Fibroblast of lung (primary cell): ENCODE results near the gene PCSK2. TPM values are rescaled to one million over a fixed set of nuclear protein-coding genes. Genes with fewer than 3 reads are reported as not detected.

ENCODE experiments used
- DNase-seq, 2 donors: peaks; one replicate each; pipeline versions ENCODE4 v3.0.0 to v3.0.0-alpha.2; 2010; ENCODE audit warnings: low read depth in 2 of 2
- H2AFZ ChIP-seq: 2 replicates; pipeline ENCODE4 v1.5.1; 2012; ENCODE audit warnings: low read length, control low read depth, inconsistent platforms
- H3K27ac ChIP-seq: 2 replicates; pipeline ENCODE4 v1.5.1; 2011; ENCODE audit warnings: low read length, control low read depth; ENCODE audit not compliant: insufficient read depth
- H3K27me3 ChIP-seq: 2 replicates; pipeline ENCODE4 v1.5.1; 2011; ENCODE audit warnings: mild to moderate bottlenecking, low read length; ENCODE audit not compliant: control insufficient read depth, insufficient read depth
- H3K36me3 ChIP-seq: 2 replicates; pipeline ENCODE4 v1.5.1; 2011; ENCODE audit warnings: low read length; ENCODE audit not compliant: control insufficient read depth, insufficient read depth
- H3K4me1 ChIP-seq: 2 replicates; pipeline ENCODE4 v1.5.1; 2011; ENCODE audit warnings: low read length; ENCODE audit not compliant: control insufficient read depth, insufficient read depth; ENCODE audit errors: extremely low read depth
- H3K4me2 ChIP-seq: 2 replicates; pipeline ENCODE4 v1.5.1; 2011; ENCODE audit warnings: low read length, control low read depth; ENCODE audit not compliant: insufficient read depth; ENCODE audit errors: extremely low read depth
- H3K4me3 ChIP-seq, 4 experiments: fragments of 200-600 bp in 1 of 4; sonication (generic) in 1 of 4; replicated peaks in 1 of 4; 2 replicates each; pipeline ENCODE4 v1.5.1; 2011 to 2016; ENCODE audit warnings: low read length in 4 of 4, low read depth in 3 of 4, mild to moderate bottlenecking in 3 of 4, control low read depth in 2 of 4, inconsistent platforms in 1 of 4, mixed read lengths in 1 of 4; ENCODE audit not compliant: insufficient read depth in 1 of 4; ENCODE audit errors: control extremely low read depth in 1 of 4
- H3K79me2 ChIP-seq: 2 replicates; pipeline ENCODE4 v1.5.1; 2012; ENCODE audit warnings: mild to moderate bottlenecking, low read length, inconsistent platforms; ENCODE audit not compliant: control insufficient read depth, insufficient read depth
- H3K9ac ChIP-seq: 2 replicates; pipeline ENCODE4 v1.5.1; 2011; ENCODE audit warnings: mild to moderate bottlenecking, low read length, control low read depth; ENCODE audit not compliant: insufficient read depth
- H3K9me3 ChIP-seq: 2 replicates; pipeline ENCODE4 v1.5.1; 2012; ENCODE audit warnings: low read depth, low read length; ENCODE audit not compliant: control insufficient read depth, insufficient read depth
- H4K20me1 ChIP-seq: 2 replicates; pipeline ENCODE4 v1.5.1; 2011; ENCODE audit warnings: low read length; ENCODE audit not compliant: control insufficient read depth, insufficient read depth; ENCODE audit errors: extremely low read depth
- CTCF ChIP-seq, 2 donors: IDR thresholded peaks in 1 of 2; conservative IDR thresholded peaks in 1 of 2; 1 replicate in 1 of 2; 2 replicates in 1 of 2; pipeline ENCODE4 v1.5.1; 2011 to 2012; ENCODE audit warnings: low read length in 2 of 2, control low read depth in 1 of 2, inconsistent platforms in 1 of 2, low read depth in 1 of 2, mild to moderate bottlenecking in 1 of 2
- EZH2 ChIP-seq: IDR thresholded peaks from 2 replicates; pipeline ENCODE4 v1.5.1; 2012; ENCODE audit warnings: low read length, control low read depth, mild to moderate bottlenecking; ENCODE audit errors: missing control alignments
- polyA plus RNA-seq, 2 donors: library from polyadenylated mRNA; depleted of rRNA in 1 of 2; stranded (reverse) in 1 of 2; unstranded in 1 of 2; fragments of >200 nt; gene quantifications; 2 replicates each; pipeline ENCODE4 v1.2.1, GENCODE V29; 2011 to 2012; ENCODE audit warnings: missing spikeins in 1 of 2
- total RNA-seq: library from RNA; depleted of rRNA; stranded (reverse); fragments of >200 nt; gene quantifications from 2 replicates; pipeline ENCODE4 v1.2.1, GENCODE V29; 2014

Gene PCSK2
- total and polyA plus RNA-seq, 2 donors (not counting 1 experiment from before 2014, with no cell fraction given): under 0.01 to 1.2 TPM

DNA sequence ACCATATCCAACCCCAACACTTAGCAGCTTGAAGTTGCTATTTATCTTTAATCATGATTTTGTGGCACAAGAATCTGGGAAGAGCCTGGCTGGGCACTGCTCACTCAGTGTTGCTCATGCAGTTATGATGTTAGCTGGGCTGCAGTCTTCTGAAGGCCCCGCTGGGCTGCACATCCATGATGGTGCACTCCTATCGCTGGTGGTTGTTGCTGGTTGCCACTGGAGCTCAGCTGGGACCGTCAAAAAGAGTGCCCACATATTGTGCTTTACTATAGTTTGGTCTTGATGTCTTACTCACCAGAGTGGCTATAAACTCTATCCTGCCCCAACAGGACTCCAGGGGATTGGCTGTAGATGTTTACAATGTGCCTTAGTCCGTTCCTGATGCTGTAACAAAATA lies 137.8 kb downstream of the PCSK2 start:
- DNase-seq: no peak
- Histone ChIP-seq H4K20me1 (no peaks in the 10 kb centered on the region), H2AFZ (no peak overlapping the region), H3K36me3 (no peaks in the 10 kb centered on the region), H3K27ac (no peak overlapping the region), H3K9ac (no peak overlapping the region), H3K4me1 (no peaks in the 10 kb centered on the region), H3K4me2 (no peak overlapping the region), H3K4me3 (no peak overlapping the region), H3K27me3 (no peaks in the 10 kb centered on the region), H3K9me3 (no peaks in the 10 kb centered on the region), H3K79me2 (no peaks in the 10 kb centered on the region)
- TF ChIP-seq EZH2 (no peak), CTCF (conservative IDR thresholded peaks at IDR 0.05 in 1 of 2, IDR thresholded peaks at IDR 0.05 in 1 of 2; ENCODE audit: low read depth in 1 of 2, low read length in 2 of 2) (no peak)

GRCh38 chr20:17365831-17366230 lies 139.0 kb downstream of the PCSK2 start:
- H3K4me2 ChIP-seq: no peak overlapping the region
- H3K9me3 ChIP-seq: no peaks in the 10 kb centered on the region
- no peak overlapping the region for H3K4me3 ChIP-seq
- H2AFZ ChIP-seq: no peak overlapping the region
- no peak for TF ChIP-seq CTCF (conservative IDR thresholded peaks at IDR 0.05 in 1 of 2, IDR thresholded peaks at IDR 0.05 in 1 of 2; ENCODE audit: low read depth in 1 of 2, low read length in 2 of 2)
- TF ChIP-seq EZH2: no peak
- H3K4me1 ChIP-seq: no peaks in the 10 kb centered on the region
- no peaks in the 10 kb centered on the region for H3K36me3 ChIP-seq
- H3K27ac ChIP-seq: no peak overlapping the region
- no peak for DNase-seq
- H3K79me2 ChIP-seq: no peaks in the 10 kb centered on the region
- no peaks in the 10 kb centered on the region for H4K20me1 ChIP-seq
- no peaks in the 10 kb centered on the region for H3K27me3 ChIP-seq
- no peak overlapping the region for H3K9ac ChIP-seq

GRCh38 chr20:17369506-17369905 lies 142.7 kb downstream of the PCSK2 start:
- H3K27ac ChIP-seq: no peak overlapping the region
- no peaks in the 10 kb centered on the region for H3K4me1 ChIP-seq
- no peak overlapping the region for H3K4me2 ChIP-seq
- H4K20me1 ChIP-seq: no peaks in the 10 kb centered on the region
- no peak overlapping the region for H3K4me3 ChIP-seq
- no peaks in the 10 kb centered on the region for H3K36me3 ChIP-seq
- no peak overlapping the region for H3K9ac ChIP-seq
- TF ChIP-seq CTCF (conservative IDR thresholded peaks at IDR 0.05 in 1 of 2, IDR thresholded peaks at IDR 0.05 in 1 of 2; ENCODE audit: low read depth in 1 of 2, low read length in 2 of 2) (no peak), EZH2 (no peak)
- H3K9me3 ChIP-seq: no peaks in the 10 kb centered on the region
- no peak for DNase-seq
- no peaks in the 10 kb centered on the region for H3K79me2 ChIP-seq
- H2AFZ ChIP-seq: no peak overlapping the region
- H3K27me3 ChIP-seq: no peaks in the 10 kb centered on the region
